Gastroesophageal sphincter (tissue), 3 donors: ENCODE measurements around the gene ATG14.

Experiments
- CTCF ChIP-seq, 4 experiments: fragments of 200-600 bp in 2 of 4; fragments of 450-650 bp in 2 of 4; sonication (generic) in 1 of 4; IDR thresholded peaks; one replicate each; pipeline ENCODE4 v1.5.1; 2017 to 2019; ENCODE audit warnings: antibody characterized with exemption in 4 of 4, mild to moderate bottlenecking in 2 of 4, moderate library complexity in 2 of 4
- POLR2A ChIP-seq, 2 donors: fragments of 450-650 bp; IDR thresholded peaks; one replicate each; pipeline ENCODE4 v1.6.1; 2017; ENCODE audit warnings: antibody characterized with exemption in 2 of 2, mild to moderate bottlenecking in 2 of 2, moderate library complexity in 1 of 2

GRCh38 chr14:55323910-55324309 lies 87.7 kb downstream of the ATG14 start:
- TF ChIP-seq CTCF (IDR thresholded peaks at IDR 0.05) (no peak), POLR2A (IDR thresholded peaks at IDR 0.05) (no peak)
